Measurements from ENCODE around the gene STEAP2.
"Not testable (repeated sequence)": the region's sequence is repeated elsewhere in the genome, so short reads cannot be mapped to it uniquely, and the experiment has no call there.

STEAP2 gene

GRCh38 chr7:90211391-90212148, at the start of gene STEAP2:
TSS of gene STEAP2 (plus strand) at chr7:90211740. CDS start at chr7:90225083, 13,343 bp downstream.
- peak; percentile 19 to 31 (median 22) for DNase-seq (ENCODE audit: low read depth in 2 of 3, low spot score in 1 of 3)

- DNase-seq (ENCODE audit: low read depth in 2 of 3, low spot score in 1 of 3), result no peak
These were observed 48.0 kb upstream of the STEAP2 start for GRCh38 chr7:90163534-90163933.

GRCh38 chr7:90165724-90166123, 45.8 kb upstream of the STEAP2 start:
- DNase-seq (ENCODE audit: low read depth in 2 of 3, low spot score in 1 of 3), result no peak

- DNase-seq (ENCODE audit: low read depth in 2 of 3, low spot score in 1 of 3), result no peak
These were observed 45.4 kb upstream of the STEAP2 start for GRCh38 chr7:90166153-90166552.

GRCh38 chr7:90167361-90167760, 44.2 kb upstream of the STEAP2 start:
- no peak for DNase-seq (ENCODE audit: low read depth in 2 of 3, low spot score in 1 of 3)

GRCh38 chr7:90169891-90170290, 41.6 kb upstream of the STEAP2 start:
- DNase-seq (ENCODE audit: low read depth in 2 of 3, low spot score in 1 of 3), result no peak

GRCh38 chr7:90172121-90172520, 39.4 kb upstream of the STEAP2 start:
- no peak for DNase-seq (ENCODE audit: low read depth in 2 of 3, low spot score in 1 of 3)

- DNase-seq (ENCODE audit: low read depth in 2 of 3, low spot score in 1 of 3), result no peak
These were observed 38.9 kb upstream of the STEAP2 start for GRCh38 chr7:90172624-90173023.

- no peak for DNase-seq (ENCODE audit: low read depth in 2 of 3, low spot score in 1 of 3)
These were observed 38.3 kb upstream of the STEAP2 start for GRCh38 chr7:90173127-90173844.

- no peak for DNase-seq (ENCODE audit: low read depth in 2 of 3, low spot score in 1 of 3)
These were observed 35.9 kb upstream of the STEAP2 start for GRCh38 chr7:90175667-90176066.

- no peak for DNase-seq (ENCODE audit: low read depth in 2 of 3, low spot score in 1 of 3)
These were observed 35.3 kb upstream of the STEAP2 start for GRCh38 chr7:90176195-90176594.

- no peak for DNase-seq (ENCODE audit: low read depth in 2 of 3, low spot score in 1 of 3)
These were observed 33.4 kb upstream of the STEAP2 start for GRCh38 chr7:90178166-90178565.

- peak in 1 of 3 donors; percentile 31 for DNase-seq (ENCODE audit: low read depth in 2 of 3, low spot score in 1 of 3)
These were observed 32.8 kb upstream of the STEAP2 start for GRCh38 chr7:90178679-90179278.

- DNase-seq (ENCODE audit: low read depth in 2 of 3, low spot score in 1 of 3), result no peak
These were observed 31.4 kb upstream of the STEAP2 start for GRCh38 chr7:90180011-90180585.

- no peak for DNase-seq (ENCODE audit: low read depth in 2 of 3, low spot score in 1 of 3)
These were observed 30.9 kb upstream of the STEAP2 start for GRCh38 chr7:90180649-90181048.

- DNase-seq (ENCODE audit: low read depth in 2 of 3, low spot score in 1 of 3), result no peak
These were observed 30.1 kb upstream of the STEAP2 start for GRCh38 chr7:90181485-90181884.

- not testable (repeated sequence) for DNase-seq (ENCODE audit: low read depth in 2 of 3, low spot score in 1 of 3)
These were observed 25.2 kb upstream of the STEAP2 start for GRCh38 chr7:90186290-90186689.

GRCh38 chr7:90187507-90188050, 24.0 kb upstream of the STEAP2 start:
- DNase-seq (ENCODE audit: low read depth in 2 of 3, low spot score in 1 of 3), result no peak

GRCh38 chr7:90188281-90188680, 23.3 kb upstream of the STEAP2 start:
- DNase-seq (ENCODE audit: low read depth in 2 of 3, low spot score in 1 of 3), result no peak

- DNase-seq (ENCODE audit: low read depth in 2 of 3, low spot score in 1 of 3), result no peak
These were observed 20.5 kb upstream of the STEAP2 start for GRCh38 chr7:90190995-90191394.

- DNase-seq (ENCODE audit: low read depth in 2 of 3, low spot score in 1 of 3), result no peak
These were observed 19.9 kb upstream of the STEAP2 start for GRCh38 chr7:90191648-90192047.
